B cell (primary cell): ENCODE measurements around the gene MGAT5.

Experiments
- CTCF ChIP-seq: fragments of 200-600 bp; IDR thresholded peaks from one replicate; pipeline ENCODE4 v1.8.0; 2022; ENCODE audit warnings: antibody characterized with exemption, mild to moderate bottlenecking
- EZH2 ChIP-seq: IDR thresholded peaks from 2 replicates; pipeline ENCODE4 v1.6.1; 2012; ENCODE audit warnings: borderline replicate concordance, low read depth, mild to moderate bottlenecking, moderate library complexity, low read length; ENCODE audit not compliant: insufficient read depth, poor library complexity, severe bottlenecking

GRCh38 chr2:134206573-134206972, 47.3 kb upstream of the MGAT5 start:
- TF ChIP-seq CTCF (no peak), EZH2 (no peak)
